Memory B cell (primary cell): ENCODE results near the gene ST7.
A peak's percentile ranks its signal among the peaks of the same experiment; 100 is the strongest.
"Not testable (repeated sequence)": the region's sequence is repeated elsewhere in the genome, so short reads cannot be mapped to it uniquely, and the experiment has no call there.

ENCODE experiments used
- ATAC-seq: fragments of 150-1000 bp; cut with Tn5 transposase; 2 replicates; pipeline ENCODE4 v1.10.0; 2021; ENCODE audit warnings: low read depth, mild to moderate bottlenecking, moderate library complexity
- DNase-seq, 2 donors: peaks; one replicate each; pipeline ENCODE4 v3.0.0; 2022; ENCODE audit warnings: low spot score in 2 of 2
- H3K27ac Mint-ChIP-seq: one replicate; pipeline ENCODE4 v1.8.0; 2022; ENCODE audit warnings: mild to moderate bottlenecking, moderate library complexity, mixed read lengths
- H3K27me3 Mint-ChIP-seq: one replicate; pipeline ENCODE4 v1.8.0; 2022; ENCODE audit warnings: mixed read lengths
- H3K36me3 Mint-ChIP-seq: one replicate; pipeline ENCODE4 v1.8.0; 2022; ENCODE audit warnings: mild to moderate bottlenecking, mixed read lengths
- H3K4me1 Mint-ChIP-seq: one replicate; pipeline ENCODE4 v1.8.0; 2022; ENCODE audit warnings: mixed read lengths
- H3K4me3 Mint-ChIP-seq: one replicate; pipeline ENCODE4 v1.8.0; 2022; ENCODE audit warnings: mild to moderate bottlenecking, moderate library complexity, mixed read lengths
- H3K9me3 Mint-ChIP-seq: one replicate; pipeline ENCODE4 v1.8.0; 2022; ENCODE audit warnings: mixed read lengths

ST7 gene

DNA sequence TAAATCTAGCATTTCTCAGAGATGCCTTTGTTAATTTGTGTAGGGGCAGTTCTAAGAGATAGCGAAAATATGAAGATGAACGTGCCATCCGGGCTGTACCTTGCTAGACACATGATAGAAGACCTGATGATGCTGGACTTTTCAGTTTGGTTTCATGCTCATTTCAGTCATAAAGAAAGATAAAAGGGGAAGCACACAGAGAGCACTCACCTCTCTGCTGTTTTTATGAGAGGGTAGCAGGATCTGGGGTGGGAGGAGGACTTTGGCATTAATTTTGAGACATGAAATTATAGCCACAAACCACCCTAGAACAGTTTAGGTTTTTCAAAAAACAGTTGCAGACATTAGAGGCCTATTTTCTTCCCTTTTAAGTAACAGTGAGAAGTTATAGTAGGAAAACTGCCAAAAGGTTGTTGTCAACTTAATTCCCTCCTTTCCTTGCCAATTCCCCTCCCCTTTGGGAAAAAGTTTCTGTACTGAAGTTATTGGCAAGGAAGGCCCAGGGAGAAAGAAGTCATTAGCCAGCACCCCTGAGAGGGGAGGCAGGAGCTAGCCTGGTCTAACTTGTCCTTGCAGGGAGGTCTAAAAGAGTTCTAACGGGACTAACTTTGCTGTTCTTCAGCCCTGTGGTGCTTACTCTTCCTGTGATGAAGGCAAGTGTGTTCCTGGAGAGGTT lies 2.6 kb downstream of the ST7 start:
- no peaks in the 10 kb centered on the region for H3K36me3 Mint-ChIP-seq
- H3K27ac Mint-ChIP-seq, result peak overlapping the region; percentile 72
- peaks cover 13% of the 10 kb centered on the region for H3K4me1 Mint-ChIP-seq
- H3K27me3 Mint-ChIP-seq, result no peaks in the 10 kb centered on the region
- no peaks in the 10 kb centered on the region for H3K9me3 Mint-ChIP-seq
- DNase-seq (peak in 1 of 2 donors; percentile 25), ATAC-seq (peak; percentile 44)
- peak overlapping the region; percentile 41 for H3K4me3 Mint-ChIP-seq

- no peaks in the 10 kb centered on the region for H3K27me3 Mint-ChIP-seq
- no peaks in the 10 kb centered on the region for H3K9me3 Mint-ChIP-seq
- H3K27ac Mint-ChIP-seq, result peak overlapping the region; percentile 72
- no peak for ATAC-seq
- no peak overlapping the region for H3K4me3 Mint-ChIP-seq
- DNase-seq, result no peak
- peaks cover 2% of the 10 kb centered on the region for H3K36me3 Mint-ChIP-seq
- H3K4me1 Mint-ChIP-seq, result peaks cover 13% of the 10 kb centered on the region
Measured at GRCh38 chr7:116956477-116956804, 3.1 kb downstream of the ST7 start.

GRCh38 chr7:116957874-116958273 lies 4.6 kb downstream of the ST7 start:
- H3K36me3 Mint-ChIP-seq, result peaks cover 2% of the 10 kb centered on the region
- no peaks in the 10 kb centered on the region for H3K27me3 Mint-ChIP-seq
- H3K4me1 Mint-ChIP-seq, result peaks cover 15% of the 10 kb centered on the region
- ATAC-seq (no peak), DNase-seq (no peak)
- H3K27ac Mint-ChIP-seq, result no peak overlapping the region
- no peaks in the 10 kb centered on the region for H3K9me3 Mint-ChIP-seq
- H3K4me3 Mint-ChIP-seq, result no peak overlapping the region

DNA sequence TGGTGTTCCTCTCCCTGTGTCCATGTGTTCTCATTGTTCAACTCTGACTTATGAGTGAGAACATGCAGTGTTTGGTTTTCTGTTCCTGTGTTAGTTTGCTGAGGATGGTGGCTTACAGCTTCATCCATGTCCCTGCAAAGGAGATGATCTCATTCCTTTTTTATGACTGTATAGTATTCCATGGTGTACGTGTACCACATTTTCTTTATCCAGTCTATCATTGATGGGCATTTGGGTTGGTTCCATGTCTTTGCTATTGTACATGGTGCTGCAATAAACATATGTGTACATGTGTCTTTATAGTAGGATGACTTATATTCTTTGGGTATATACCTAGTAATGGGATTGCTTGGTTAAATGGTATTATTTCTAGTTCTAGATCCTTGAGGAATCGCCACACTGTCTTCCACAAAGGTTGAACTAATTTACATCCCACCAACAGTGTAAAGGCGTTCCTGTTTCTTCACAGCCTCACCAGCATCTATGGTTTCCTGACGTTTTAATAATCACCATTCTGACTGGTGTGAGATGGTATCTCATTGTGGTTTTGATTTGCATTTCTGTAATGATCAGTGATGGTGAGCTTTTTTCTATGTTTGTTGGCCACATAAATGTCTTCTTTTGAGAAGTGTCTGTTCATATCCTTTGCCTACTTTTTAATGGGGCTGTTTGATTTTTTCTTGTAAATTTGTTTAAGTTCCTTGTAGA lies 8.8 kb downstream of the ST7 start:
- not testable (repeated sequence) for H3K4me3 Mint-ChIP-seq

DNA sequence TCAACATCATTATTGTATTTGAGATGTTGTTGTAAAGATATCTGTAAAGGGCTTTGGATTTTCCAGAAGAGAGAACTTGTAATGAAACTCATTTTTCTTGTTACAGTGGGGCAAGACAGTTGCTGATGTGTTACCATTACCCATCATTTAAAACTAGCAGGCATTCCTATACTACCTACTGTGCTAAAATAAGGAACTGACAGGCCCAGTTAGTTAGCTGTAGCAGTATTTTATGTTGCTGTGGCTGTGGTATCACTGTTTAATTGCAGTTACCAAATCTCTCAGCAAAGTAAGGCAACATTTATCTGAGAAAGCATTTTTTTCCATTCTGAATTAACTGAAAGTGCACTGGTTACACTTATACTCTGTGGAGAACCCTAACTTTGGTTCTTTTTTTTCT lies 9.9 kb downstream of the ST7 start:
- no peak for DNase-seq
- H3K27ac Mint-ChIP-seq, result no peak overlapping the region
- H3K4me1 Mint-ChIP-seq, result peaks cover 3% of the 10 kb centered on the region
- H3K27me3 Mint-ChIP-seq, result peaks cover under 1% of the 10 kb centered on the region
- no peak overlapping the region for H3K4me3 Mint-ChIP-seq
- peaks cover 2% of the 10 kb centered on the region for H3K36me3 Mint-ChIP-seq
- peaks cover under 1% of the 10 kb centered on the region for H3K9me3 Mint-ChIP-seq
- ATAC-seq, result no peak

More for the DNA sequence above, 8.8 kb downstream of the ST7 start:
- not testable (repeated sequence) for DNase-seq, H3K27me3 Mint-ChIP-seq, ATAC-seq, H3K4me1 Mint-ChIP-seq, H3K36me3 Mint-ChIP-seq, H3K27ac Mint-ChIP-seq, H3K9me3 Mint-ChIP-seq

- no peak for DNase-seq
- peaks cover 2% of the 10 kb centered on the region for H3K9me3 Mint-ChIP-seq
- no peak overlapping the region for H3K27ac Mint-ChIP-seq
- H3K36me3 Mint-ChIP-seq, result peaks cover 2% of the 10 kb centered on the region
- no peak overlapping the region for H3K4me3 Mint-ChIP-seq
- H3K4me1 Mint-ChIP-seq, result peaks cover 10% of the 10 kb centered on the region
- ATAC-seq, result no peak
- H3K27me3 Mint-ChIP-seq, result peaks cover 2% of the 10 kb centered on the region
Measured at GRCh38 chr7:116966601-116967000, 13.3 kb downstream of the ST7 start.

DNA sequence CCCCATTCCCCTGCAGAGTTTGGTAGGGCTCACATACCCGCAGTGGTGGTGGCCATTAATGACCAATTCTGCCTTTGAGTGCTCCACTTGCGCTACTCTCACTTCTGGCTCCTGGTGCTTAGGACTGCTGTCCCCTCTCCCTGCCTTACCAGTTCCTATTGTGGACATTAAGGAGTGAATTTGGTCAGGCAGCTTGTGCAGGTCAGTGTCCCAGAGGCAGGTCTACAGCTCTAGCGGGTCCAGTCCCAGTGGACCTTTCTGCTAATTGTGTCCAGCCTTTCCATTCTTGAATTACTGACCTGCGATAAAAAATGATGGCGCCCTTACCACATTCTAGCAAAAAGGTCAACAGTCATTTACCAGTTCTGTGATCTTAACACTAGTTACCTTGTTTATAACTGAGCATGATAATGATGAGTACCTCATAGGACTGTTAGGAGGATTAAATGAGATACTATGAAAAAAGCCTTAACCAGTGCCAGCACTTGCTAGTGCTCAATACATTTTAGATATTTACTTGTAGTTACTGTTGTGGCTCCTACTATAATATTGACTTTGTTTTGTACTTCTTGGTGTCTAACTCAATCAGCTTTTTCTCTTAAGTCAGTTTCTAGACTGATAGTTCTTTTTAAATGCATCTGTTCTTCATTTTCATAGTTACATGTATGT lies 14.1 kb downstream of the ST7 start:
- DNase-seq (no peak), ATAC-seq (no peak)
- H3K9me3 Mint-ChIP-seq, result peaks cover 2% of the 10 kb centered on the region
- peaks cover 8% of the 10 kb centered on the region for H3K4me1 Mint-ChIP-seq
- H3K36me3 Mint-ChIP-seq, result peaks cover 2% of the 10 kb centered on the region
- H3K27me3 Mint-ChIP-seq, result peaks cover 2% of the 10 kb centered on the region
- no peak overlapping the region for H3K4me3 Mint-ChIP-seq
- H3K27ac Mint-ChIP-seq, result no peak overlapping the region

DNA sequence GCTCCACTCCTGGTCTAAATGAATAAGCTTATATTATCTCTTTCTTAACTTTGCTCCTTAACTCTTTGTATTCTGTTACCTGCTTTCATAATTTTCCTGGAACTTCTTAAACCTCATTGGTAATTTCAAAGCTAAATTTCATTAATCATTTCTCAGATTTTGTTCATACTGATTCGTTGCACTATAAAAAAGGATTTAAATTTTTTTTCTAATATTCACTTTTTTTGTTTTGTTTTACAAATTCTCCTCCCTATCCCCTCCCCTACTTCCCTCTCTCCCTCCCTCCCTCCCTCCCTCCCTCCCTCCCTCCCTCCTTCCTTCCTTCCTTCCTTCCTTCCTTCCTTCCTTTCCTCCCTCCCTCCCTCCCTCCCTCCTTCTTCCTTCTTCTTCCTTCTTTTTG lies 14.7 kb downstream of the ST7 start:
- peaks cover 2% of the 10 kb centered on the region for H3K9me3 Mint-ChIP-seq

DNA sequence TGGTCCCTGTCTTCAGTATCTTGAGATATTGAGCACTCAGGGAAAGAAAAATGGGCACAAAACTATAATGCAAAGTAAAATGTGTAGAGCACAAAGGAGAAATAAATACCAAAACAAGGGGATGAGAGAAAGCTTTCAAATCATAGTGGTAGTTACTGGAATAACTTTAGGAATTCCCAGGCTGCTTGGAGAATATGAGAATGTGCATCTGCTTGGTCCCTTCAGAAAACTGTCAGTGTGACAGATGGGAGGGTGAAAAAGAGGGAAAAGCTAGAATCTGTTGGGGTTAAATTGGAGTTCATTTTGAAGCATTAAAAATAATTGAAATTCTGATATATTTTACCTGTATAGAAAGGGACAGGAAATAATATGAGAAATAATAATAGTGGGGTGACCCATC lies 15.3 kb downstream of the ST7 start:
- Mint-ChIP-seq H3K9me3 (peaks cover 2% of the 10 kb centered on the region), H3K27me3 (peaks cover 2% of the 10 kb centered on the region), H3K4me1 (peaks cover 8% of the 10 kb centered on the region), H3K36me3 (peaks cover 4% of the 10 kb centered on the region), H3K4me3 (no peak overlapping the region), H3K27ac (no peak overlapping the region)
- ATAC-seq (no peak), DNase-seq (no peak)

More for the DNA sequence above, 14.7 kb downstream of the ST7 start:
- DNase-seq (no peak), ATAC-seq (no peak)
- Mint-ChIP-seq H3K36me3 (peaks cover 4% of the 10 kb centered on the region), H3K27ac (no peak overlapping the region), H3K4me3 (no peak overlapping the region), H3K27me3 (peaks cover 2% of the 10 kb centered on the region), H3K4me1 (peaks cover 8% of the 10 kb centered on the region)

DNA sequence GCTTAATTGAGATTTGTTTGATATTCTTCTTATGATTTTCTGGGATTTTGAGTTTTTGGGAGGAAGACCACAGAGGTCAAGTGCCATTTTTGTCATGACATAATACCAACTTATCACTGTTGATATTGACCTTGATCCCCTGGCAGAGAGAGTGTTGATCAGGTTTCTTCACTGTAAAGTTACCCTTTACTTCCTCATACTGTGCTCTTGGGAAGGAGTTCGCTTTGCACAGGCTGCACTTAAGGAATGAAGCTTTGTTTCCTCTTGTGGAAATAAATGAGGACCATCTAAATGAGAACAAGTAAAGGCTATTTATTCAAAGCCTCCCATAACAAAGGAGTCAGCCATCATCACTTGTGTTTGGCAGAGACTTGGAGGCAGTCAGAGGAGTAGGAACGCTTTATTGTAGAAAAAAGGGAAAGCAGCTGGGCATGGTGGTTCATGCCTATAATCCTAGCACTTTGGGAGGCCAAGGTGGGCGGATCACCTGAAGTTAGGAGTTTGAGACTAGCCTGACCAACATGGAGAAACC lies 16.1 kb downstream of the ST7 start:
- peaks cover 7% of the 10 kb centered on the region for H3K36me3 Mint-ChIP-seq
- no peak overlapping the region for H3K4me3 Mint-ChIP-seq
- ATAC-seq (no peak), DNase-seq (no peak)
- peaks cover 2% of the 10 kb centered on the region for H3K27me3 Mint-ChIP-seq
- peaks cover 8% of the 10 kb centered on the region for H3K4me1 Mint-ChIP-seq
- H3K27ac Mint-ChIP-seq, result no peak overlapping the region
- H3K9me3 Mint-ChIP-seq, result peaks cover 3% of the 10 kb centered on the region

DNA sequence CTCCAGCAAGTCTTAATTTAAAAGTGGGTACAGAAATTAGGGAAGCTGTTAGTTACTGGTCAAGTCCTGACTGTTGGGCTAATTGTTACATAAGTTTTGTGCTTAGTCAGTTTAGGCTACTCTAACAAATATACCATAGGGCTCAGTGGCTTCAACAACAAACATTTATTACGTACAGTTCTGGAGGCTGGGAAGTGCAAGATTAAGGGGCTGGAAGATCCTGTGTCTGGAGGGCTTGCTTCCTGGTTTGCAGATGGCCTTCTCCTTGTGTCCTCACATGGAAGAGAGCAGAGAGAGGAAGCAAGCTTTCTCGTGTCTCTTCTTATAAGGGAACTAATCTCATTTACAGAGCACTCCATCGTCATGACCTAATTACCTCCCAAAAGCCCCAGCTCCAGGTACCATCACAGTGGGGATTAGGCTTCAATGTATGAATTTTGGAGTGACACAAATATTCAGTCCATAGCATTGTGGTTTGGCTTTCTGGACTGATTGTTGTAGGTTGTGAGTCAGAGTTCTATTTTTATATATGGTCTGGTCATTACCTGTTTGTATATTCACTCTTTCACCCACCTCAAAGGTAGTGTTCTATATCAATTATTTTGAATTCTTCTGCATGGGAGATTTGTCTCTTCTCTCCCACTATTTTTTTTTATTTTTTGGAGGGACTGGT lies 17.1 kb downstream of the ST7 start:
- Mint-ChIP-seq H3K4me3 (no peak overlapping the region), H3K9me3 (peaks cover 3% of the 10 kb centered on the region), H3K27ac (no peak overlapping the region), H3K36me3 (peaks cover 11% of the 10 kb centered on the region), H3K4me1 (peaks cover 8% of the 10 kb centered on the region), H3K27me3 (peaks cover 2% of the 10 kb centered on the region)
- DNase-seq (no peak), ATAC-seq (no peak)

GRCh38 chr7:116971153-116971552 lies 17.9 kb downstream of the ST7 start:
- H3K4me1 Mint-ChIP-seq, H3K4me3 Mint-ChIP-seq, H3K9me3 Mint-ChIP-seq, H3K27ac Mint-ChIP-seq, DNase-seq, H3K27me3 Mint-ChIP-seq, ATAC-seq: not testable (repeated sequence)
- H3K36me3 Mint-ChIP-seq, result peaks cover 11% of the 10 kb centered on the region

GRCh38 chr7:116971869-116972268 lies 18.6 kb downstream of the ST7 start:
- Mint-ChIP-seq H3K36me3 (peaks cover 11% of the 10 kb centered on the region), H3K4me1 (peaks cover 8% of the 10 kb centered on the region), H3K9me3 (peaks cover 3% of the 10 kb centered on the region), H3K27ac (no peak overlapping the region), H3K4me3 (no peak overlapping the region), H3K27me3 (peaks cover 2% of the 10 kb centered on the region)
- DNase-seq (no peak), ATAC-seq (no peak)

DNA sequence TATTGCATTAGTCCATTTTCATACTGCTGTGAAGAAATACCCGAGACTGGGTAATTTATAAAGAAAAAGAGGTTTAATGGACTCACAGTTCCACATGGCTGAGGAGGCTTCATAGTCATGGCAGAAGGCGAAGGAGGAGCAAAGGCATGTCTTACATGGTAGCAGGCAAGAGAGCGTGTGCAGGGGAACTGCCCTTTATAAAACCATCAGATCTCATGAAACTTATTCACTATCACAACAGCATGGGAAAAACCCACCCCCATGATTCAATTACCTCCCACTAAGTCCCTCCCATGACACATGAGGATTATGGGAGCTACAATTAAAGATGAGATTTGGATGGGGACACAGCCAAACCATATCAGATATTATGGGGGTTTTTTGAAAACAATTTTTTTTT lies 21.7 kb downstream of the ST7 start:
- H3K27me3 Mint-ChIP-seq, result not testable (repeated sequence)

More for the DNA sequence above, 21.7 kb downstream of the ST7 start:
- not testable (repeated sequence) for DNase-seq, H3K4me1 Mint-ChIP-seq, H3K4me3 Mint-ChIP-seq, H3K9me3 Mint-ChIP-seq, H3K36me3 Mint-ChIP-seq, ATAC-seq, H3K27ac Mint-ChIP-seq
